ENCODE data around the gene STK11.
"Not testable (repeated sequence)": the region's sequence is repeated elsewhere in the genome, so short reads cannot be mapped to it uniquely, and the experiment has no call there.

The STK11 gene

DNA sequence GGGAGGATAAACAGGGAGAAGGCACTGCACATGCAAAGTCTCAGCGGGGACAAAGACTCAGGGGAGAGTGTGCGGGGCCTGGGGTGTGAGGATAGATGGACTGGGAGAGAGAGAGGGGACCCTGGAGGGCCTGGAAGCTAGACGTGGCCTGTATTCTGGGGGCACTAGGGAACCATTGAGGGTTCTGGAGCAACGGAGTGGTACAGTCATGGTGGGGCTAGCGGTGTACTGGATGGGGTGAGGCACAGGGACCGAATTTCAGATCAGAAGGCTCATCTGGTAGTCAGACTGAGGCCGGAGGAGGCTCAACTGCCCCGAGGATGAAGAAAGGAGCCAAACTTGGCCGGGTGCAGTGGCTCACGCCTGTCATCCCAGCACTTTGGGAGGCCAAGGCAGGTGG, 23.5 kb upstream of the STK11 start:
- Histone ChIP-seq H3K9ac (ENCODE audit: low read depth in 1 of 2, low read length in 2 of 2) (peak overlapping the region in 1 of 2 donors; percentile 30), H3K4me3 (ENCODE audit: low read length in 2 of 2) (no peak overlapping the region), H3K27ac (ENCODE audit: low read depth in 2 of 2, low read length in 2 of 2) (peak overlapping the region; percentile 32 to 43), H3K9me3 (ENCODE audit: control insufficient read depth in 2 of 2, low read length in 2 of 2) (no peaks in the 10 kb centered on the region), H3K27me3 (ENCODE audit: control insufficient read depth in 2 of 2, insufficient read depth in 2 of 2, low read length in 2 of 2) (no peaks in the 10 kb centered on the region), H3K36me3 (ENCODE audit: control insufficient read depth in 2 of 2, insufficient read depth in 2 of 2, low read length in 2 of 2) (no peaks in the 10 kb centered on the region), H3K4me1 (ENCODE audit: control insufficient read depth in 2 of 2, insufficient read depth in 2 of 2, low read length in 2 of 2) (peaks cover 17 to 31% of the 10 kb centered on the region in 2 donors)

DNA sequence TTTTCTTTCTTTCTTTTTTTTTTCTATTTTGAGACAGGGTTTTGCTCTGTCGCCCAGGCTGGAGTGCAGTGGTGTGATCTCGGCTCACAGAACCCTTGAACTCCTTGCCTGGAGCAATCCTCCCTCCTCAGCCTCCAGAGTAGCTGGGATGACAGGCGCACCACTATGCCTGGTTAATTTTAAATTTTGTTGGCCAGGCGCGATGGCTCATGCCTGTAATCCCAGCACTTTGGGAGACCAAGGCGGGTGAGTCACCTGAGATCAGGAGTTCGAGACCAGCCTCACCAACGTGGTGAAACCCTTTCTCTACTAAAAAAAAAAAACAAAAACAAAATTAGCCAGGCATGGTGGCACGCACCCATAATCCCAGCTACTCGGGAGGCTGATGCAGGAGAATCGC, 22.9 kb upstream of the STK11 start:
- Histone ChIP-seq H3K4me3 (ENCODE audit: low read length in 2 of 2) (no peak overlapping the region), H3K27ac (ENCODE audit: low read depth in 2 of 2, low read length in 2 of 2) (no peak overlapping the region), H3K27me3 (ENCODE audit: control insufficient read depth in 2 of 2, insufficient read depth in 2 of 2, low read length in 2 of 2) (no peaks in the 10 kb centered on the region), H3K9me3 (ENCODE audit: control insufficient read depth in 2 of 2, low read length in 2 of 2) (no peaks in the 10 kb centered on the region), H3K36me3 (ENCODE audit: control insufficient read depth in 2 of 2, insufficient read depth in 2 of 2, low read length in 2 of 2) (no peaks in the 10 kb centered on the region), H3K4me1 (ENCODE audit: control insufficient read depth in 2 of 2, insufficient read depth in 2 of 2, low read length in 2 of 2) (peaks cover 17 to 30% of the 10 kb centered on the region in 2 donors), H3K9ac (ENCODE audit: low read depth in 1 of 2, low read length in 2 of 2) (no peak overlapping the region)

DNA sequence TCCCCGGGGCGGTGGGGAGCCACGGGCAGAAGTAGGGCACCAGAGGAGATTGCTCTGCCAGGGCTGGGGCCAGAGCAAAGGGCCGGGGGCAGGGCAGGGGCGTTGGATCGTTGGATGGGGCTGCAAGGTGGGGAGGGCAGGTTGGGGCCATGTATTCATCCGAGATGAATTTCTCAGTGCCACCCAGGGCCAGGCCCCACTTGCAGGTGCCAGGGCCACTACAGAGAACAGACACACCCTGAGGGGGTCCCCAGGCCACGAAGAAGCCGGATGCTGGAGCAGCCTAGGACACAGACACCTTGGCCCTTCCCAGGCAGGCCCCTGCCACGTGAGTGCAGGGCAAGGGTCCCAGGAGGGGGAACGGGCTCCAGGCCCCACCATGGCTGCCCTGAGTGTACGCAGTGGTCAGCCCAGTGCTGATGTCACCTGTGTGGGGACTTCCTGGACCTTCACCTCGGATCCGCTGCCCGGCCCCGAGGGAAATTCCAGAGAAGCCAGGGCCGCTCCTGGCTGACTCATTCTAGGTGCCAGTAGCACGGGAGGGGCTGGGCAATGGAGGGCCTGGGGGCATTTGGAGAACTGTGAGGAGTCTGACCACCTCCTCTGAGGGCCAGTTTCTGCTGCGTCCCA, 21.9 kb upstream of the STK11 start:
- H3K27ac ChIP-seq (ENCODE audit: low read depth in 2 of 2, low read length in 2 of 2), result peak overlapping the region; percentile 23 to 64

DNA sequence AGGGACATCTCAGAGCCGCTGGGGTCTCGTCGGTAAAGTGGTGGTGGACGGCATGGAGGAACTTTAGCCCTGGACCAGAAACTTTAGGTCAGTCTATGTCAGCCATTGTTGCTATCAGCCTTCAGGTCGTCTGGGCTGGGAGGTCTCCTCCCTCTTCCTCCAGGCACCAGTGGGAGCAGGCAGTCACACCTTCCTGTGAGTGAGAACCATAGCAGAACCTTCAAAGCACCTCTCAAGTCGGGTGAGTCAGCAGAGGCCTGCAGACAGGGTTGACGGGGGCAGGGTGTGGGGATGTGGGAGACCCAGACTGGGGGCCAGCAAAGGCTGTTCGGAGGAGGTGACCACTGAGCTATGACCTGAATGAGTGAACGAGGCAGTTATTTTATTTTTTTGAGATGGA, 16.2 kb upstream of the STK11 start:
- H3K4me3 ChIP-seq (ENCODE audit: low read length in 2 of 2), result no peak overlapping the region
- H3K9me3 ChIP-seq (ENCODE audit: control insufficient read depth in 2 of 2, low read length in 2 of 2), result no peaks in the 10 kb centered on the region
- H3K9ac ChIP-seq (ENCODE audit: low read depth in 1 of 2, low read length in 2 of 2), result no peak overlapping the region
- no peaks in the 10 kb centered on the region for H3K27me3 ChIP-seq (ENCODE audit: control insufficient read depth in 2 of 2, insufficient read depth in 2 of 2, low read length in 2 of 2)
- peaks cover 0 to 2% of the 10 kb centered on the region in 2 donors for H3K4me1 ChIP-seq (ENCODE audit: control insufficient read depth in 2 of 2, insufficient read depth in 2 of 2, low read length in 2 of 2)
- H3K27ac ChIP-seq (ENCODE audit: low read depth in 2 of 2, low read length in 2 of 2), result no peak overlapping the region
- H3K36me3 ChIP-seq (ENCODE audit: control insufficient read depth in 2 of 2, insufficient read depth in 2 of 2, low read length in 2 of 2), result no peaks in the 10 kb centered on the region

More for the DNA sequence above, 21.9 kb upstream of the STK11 start:
- Histone ChIP-seq H3K36me3 (ENCODE audit: control insufficient read depth in 2 of 2, insufficient read depth in 2 of 2, low read length in 2 of 2) (no peaks in the 10 kb centered on the region), H3K4me3 (ENCODE audit: low read length in 2 of 2) (no peak overlapping the region), H3K27me3 (ENCODE audit: control insufficient read depth in 2 of 2, insufficient read depth in 2 of 2, low read length in 2 of 2) (no peaks in the 10 kb centered on the region), H3K9me3 (ENCODE audit: control insufficient read depth in 2 of 2, low read length in 2 of 2) (no peaks in the 10 kb centered on the region), H3K9ac (ENCODE audit: low read depth in 1 of 2, low read length in 2 of 2) (peak overlapping the region in 1 of 2 donors; percentile 39), H3K4me1 (ENCODE audit: control insufficient read depth in 2 of 2, insufficient read depth in 2 of 2, low read length in 2 of 2) (peaks cover 17 to 28% of the 10 kb centered on the region in 2 donors)

DNA sequence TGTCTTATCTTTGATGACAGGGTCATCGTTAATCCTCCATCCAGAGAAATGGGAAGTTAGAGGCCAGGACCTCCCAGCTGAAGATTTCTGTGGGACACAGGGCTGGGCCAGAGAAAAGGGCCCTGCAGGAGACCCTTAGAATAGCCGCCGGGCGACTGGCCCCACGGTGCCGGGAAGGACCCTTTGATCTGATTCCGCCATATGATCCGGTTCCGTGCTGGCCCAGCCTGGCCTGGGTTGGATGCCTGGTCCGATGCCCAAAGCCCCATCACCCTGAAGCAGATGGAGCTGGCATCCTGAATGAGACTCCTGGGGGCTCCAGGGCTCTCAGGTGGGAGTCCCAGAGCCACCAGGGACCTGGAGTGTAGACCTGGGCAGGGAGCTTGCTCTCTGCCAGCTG, 6.0 kb upstream of the STK11 start:
- no peaks in the 10 kb centered on the region for H3K27me3 ChIP-seq (ENCODE audit: control insufficient read depth in 2 of 2, insufficient read depth in 2 of 2, low read length in 2 of 2)
- H3K9ac ChIP-seq (ENCODE audit: low read depth in 1 of 2, low read length in 2 of 2), result no peak overlapping the region
- no peaks in the 10 kb centered on the region for H3K36me3 ChIP-seq (ENCODE audit: control insufficient read depth in 2 of 2, insufficient read depth in 2 of 2, low read length in 2 of 2)
- H3K4me3 ChIP-seq (ENCODE audit: low read length in 2 of 2), result no peak overlapping the region
- H3K27ac ChIP-seq (ENCODE audit: low read depth in 2 of 2, low read length in 2 of 2), result no peak overlapping the region
- H3K9me3 ChIP-seq (ENCODE audit: control insufficient read depth in 2 of 2, low read length in 2 of 2), result no peaks in the 10 kb centered on the region
- peaks cover 11 to 16% of the 10 kb centered on the region in 2 donors for H3K4me1 ChIP-seq (ENCODE audit: control insufficient read depth in 2 of 2, insufficient read depth in 2 of 2, low read length in 2 of 2)

DNA sequence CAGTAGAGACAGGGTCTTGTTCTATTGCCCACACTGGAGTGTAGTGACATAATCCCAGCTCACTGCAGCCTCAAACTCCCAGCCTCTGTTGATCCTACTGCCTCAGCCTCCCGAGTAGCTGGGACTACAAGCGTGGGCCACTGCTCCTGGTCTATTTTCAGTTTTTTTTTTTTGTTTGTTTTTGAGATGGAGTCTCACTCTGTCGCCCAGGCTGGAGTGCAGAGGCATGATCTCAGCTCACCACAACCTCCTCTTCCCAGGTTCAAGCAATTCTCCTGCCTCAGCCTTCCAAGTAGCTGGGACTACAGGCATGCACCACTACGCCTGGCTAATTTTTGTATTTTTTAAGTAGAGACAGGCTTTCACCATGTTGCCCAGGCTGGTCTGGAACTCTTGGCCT, 5.0 kb upstream of the STK11 start:
- not testable (repeated sequence) for H3K27me3 ChIP-seq (ENCODE audit: control insufficient read depth in 2 of 2, insufficient read depth in 2 of 2, low read length in 2 of 2); H3K4me3 ChIP-seq (ENCODE audit: low read length in 2 of 2); H3K9ac ChIP-seq (ENCODE audit: low read depth in 1 of 2, low read length in 2 of 2); H3K9me3 ChIP-seq (ENCODE audit: control insufficient read depth in 2 of 2, low read length in 2 of 2); H3K27ac ChIP-seq (ENCODE audit: low read depth in 2 of 2, low read length in 2 of 2); H3K36me3 ChIP-seq (ENCODE audit: control insufficient read depth in 2 of 2, insufficient read depth in 2 of 2, low read length in 2 of 2)
- H3K4me1 ChIP-seq (ENCODE audit: control insufficient read depth in 2 of 2, insufficient read depth in 2 of 2, low read length in 2 of 2), result peaks cover 15 to 22% of the 10 kb centered on the region in 2 donors

DNA sequence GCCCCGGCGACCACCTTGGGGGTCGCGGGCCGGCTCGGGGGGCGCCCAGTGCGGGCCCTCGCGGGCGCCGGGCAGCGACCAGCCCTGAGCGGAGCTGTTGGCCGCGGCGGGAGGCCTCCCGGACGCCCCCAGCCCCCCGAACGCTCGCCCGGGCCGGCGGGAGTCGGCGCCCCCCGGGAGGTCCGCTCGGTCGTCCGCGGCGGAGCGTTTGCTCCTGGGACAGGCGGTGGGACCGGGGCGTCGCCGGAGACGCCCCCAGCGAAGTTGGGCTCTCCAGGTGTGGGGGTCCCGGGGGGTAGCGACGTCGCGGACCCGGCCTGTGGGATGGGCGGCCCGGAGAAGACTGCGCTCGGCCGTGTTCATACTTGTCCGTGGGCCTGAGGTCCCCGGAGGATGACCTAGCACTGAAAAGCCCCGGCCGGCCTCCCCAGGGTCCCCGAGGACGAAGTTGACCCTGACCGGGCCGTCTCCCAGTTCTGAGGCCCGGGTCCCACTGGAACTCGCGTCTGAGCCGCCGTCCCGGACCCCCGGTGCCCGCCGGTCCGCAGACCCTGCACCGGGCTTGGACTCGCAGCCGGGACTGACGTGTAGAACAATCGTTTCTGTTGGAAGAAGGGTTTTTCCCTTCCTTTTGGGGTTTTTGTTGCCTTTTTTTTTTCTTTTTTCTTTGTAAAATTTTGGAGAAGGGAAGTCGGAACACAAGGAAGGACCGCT, 729 bp downstream of the STK11 start:
- Histone ChIP-seq H3K36me3 (ENCODE audit: control insufficient read depth in 2 of 2, insufficient read depth in 2 of 2, low read length in 2 of 2) (no peaks in the 10 kb centered on the region), H3K27me3 (ENCODE audit: control insufficient read depth in 2 of 2, insufficient read depth in 2 of 2, low read length in 2 of 2) (no peaks in the 10 kb centered on the region), H3K9ac (ENCODE audit: low read depth in 1 of 2, low read length in 2 of 2) (peak overlapping the region; percentile 79 to 86), H3K4me3 (ENCODE audit: low read length in 2 of 2) (peak overlapping the region; percentile 68 to 89), H3K27ac (ENCODE audit: low read depth in 2 of 2, low read length in 2 of 2) (peak overlapping the region; percentile 77 to 88), H3K9me3 (ENCODE audit: control insufficient read depth in 2 of 2, low read length in 2 of 2) (no peaks in the 10 kb centered on the region), H3K4me1 (ENCODE audit: control insufficient read depth in 2 of 2, insufficient read depth in 2 of 2, low read length in 2 of 2) (peaks cover 39 to 49% of the 10 kb centered on the region in 2 donors)

DNA sequence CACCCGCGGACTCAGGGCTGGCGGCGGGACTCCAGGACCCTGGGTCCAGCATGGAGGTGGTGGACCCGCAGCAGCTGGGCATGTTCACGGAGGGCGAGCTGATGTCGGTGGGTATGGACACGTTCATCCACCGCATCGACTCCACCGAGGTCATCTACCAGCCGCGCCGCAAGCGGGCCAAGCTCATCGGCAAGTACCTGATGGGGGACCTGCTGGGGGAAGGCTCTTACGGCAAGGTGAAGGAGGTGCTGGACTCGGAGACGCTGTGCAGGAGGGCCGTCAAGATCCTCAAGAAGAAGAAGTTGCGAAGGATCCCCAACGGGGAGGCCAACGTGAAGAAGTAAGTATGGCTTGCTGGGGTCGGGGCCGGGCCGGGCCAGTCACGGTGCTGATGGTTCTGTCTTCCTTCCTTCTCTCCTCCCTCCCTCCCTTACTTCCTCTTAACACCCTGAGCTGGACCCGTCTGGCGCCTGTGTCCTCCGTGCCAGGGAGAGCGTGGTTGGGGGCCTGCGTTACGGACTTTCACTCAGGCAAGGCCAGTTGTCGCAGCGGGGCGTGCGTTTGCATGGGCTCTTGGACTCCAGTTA, 1.4 kb downstream of the STK11 start:
- H3K4me3 ChIP-seq (ENCODE audit: low read length in 2 of 2), result peak overlapping the region; percentile 68 to 89
- peak overlapping the region; percentile 77 to 88 for H3K27ac ChIP-seq (ENCODE audit: low read depth in 2 of 2, low read length in 2 of 2)
- no peaks in the 10 kb centered on the region for H3K9me3 ChIP-seq (ENCODE audit: control insufficient read depth in 2 of 2, low read length in 2 of 2)
- H3K27me3 ChIP-seq (ENCODE audit: control insufficient read depth in 2 of 2, insufficient read depth in 2 of 2, low read length in 2 of 2), result no peaks in the 10 kb centered on the region
- H3K36me3 ChIP-seq (ENCODE audit: control insufficient read depth in 2 of 2, insufficient read depth in 2 of 2, low read length in 2 of 2), result no peaks in the 10 kb centered on the region
- peaks cover 39 to 49% of the 10 kb centered on the region in 2 donors for H3K4me1 ChIP-seq (ENCODE audit: control insufficient read depth in 2 of 2, insufficient read depth in 2 of 2, low read length in 2 of 2)
- H3K9ac ChIP-seq (ENCODE audit: low read depth in 1 of 2, low read length in 2 of 2), result peak overlapping the region; percentile 79 to 86

DNA sequence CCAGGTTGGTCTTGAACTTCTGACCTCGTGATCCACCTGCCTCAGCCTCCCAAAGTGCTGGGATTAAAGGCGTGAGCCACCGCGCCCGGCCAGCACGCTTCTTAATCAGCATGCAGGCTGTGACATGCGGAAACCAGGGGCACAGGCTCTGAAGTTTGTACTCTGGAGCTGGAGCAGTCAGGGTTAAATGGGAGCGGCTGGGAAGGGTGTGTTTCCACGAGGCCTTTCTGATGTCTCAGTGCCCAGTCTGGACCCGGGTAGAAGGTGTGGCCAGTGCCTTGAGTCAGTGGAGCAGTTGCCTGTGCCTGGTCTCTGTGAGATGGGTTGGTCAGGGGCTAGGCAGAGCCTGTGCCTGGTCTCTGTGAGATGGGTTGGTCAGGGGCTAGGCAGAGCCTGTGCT, 3.3 kb downstream of the STK11 start:
- peaks cover 37 to 46% of the 10 kb centered on the region in 2 donors for H3K4me1 ChIP-seq (ENCODE audit: control insufficient read depth in 2 of 2, insufficient read depth in 2 of 2, low read length in 2 of 2)
- not testable (repeated sequence) for H3K27me3 ChIP-seq (ENCODE audit: control insufficient read depth in 2 of 2, insufficient read depth in 2 of 2, low read length in 2 of 2); H3K9ac ChIP-seq (ENCODE audit: low read depth in 1 of 2, low read length in 2 of 2); H3K36me3 ChIP-seq (ENCODE audit: control insufficient read depth in 2 of 2, insufficient read depth in 2 of 2, low read length in 2 of 2); H3K9me3 ChIP-seq (ENCODE audit: control insufficient read depth in 2 of 2, low read length in 2 of 2)
- peak overlapping the region; percentile 52 to 77 for H3K27ac ChIP-seq (ENCODE audit: low read depth in 2 of 2, low read length in 2 of 2)
- H3K4me3 ChIP-seq (ENCODE audit: low read length in 2 of 2), result peak overlapping the region in 1 of 2 donors; percentile 44

DNA sequence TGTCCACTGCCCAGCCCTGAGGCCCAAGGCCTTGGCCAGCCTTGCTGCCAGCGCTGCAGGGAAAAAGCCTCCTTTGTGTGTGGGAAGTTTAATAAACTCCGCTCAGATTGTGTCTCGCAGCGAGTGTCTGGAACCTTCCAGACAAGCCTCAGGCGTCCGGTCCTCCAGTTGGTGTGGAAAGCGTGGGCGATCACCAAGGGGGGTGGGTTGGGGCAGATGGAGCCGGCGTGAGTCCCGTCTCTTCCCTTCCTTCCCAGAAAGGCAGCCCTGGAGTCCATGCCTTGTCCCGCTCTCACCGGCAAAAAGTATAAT, 4.6 kb downstream of the STK11 start:
- Histone ChIP-seq H3K9ac (ENCODE audit: low read depth in 1 of 2, low read length in 2 of 2) (no peak overlapping the region), H3K9me3 (ENCODE audit: control insufficient read depth in 2 of 2, low read length in 2 of 2) (no peaks in the 10 kb centered on the region), H3K36me3 (ENCODE audit: control insufficient read depth in 2 of 2, insufficient read depth in 2 of 2, low read length in 2 of 2) (no peaks in the 10 kb centered on the region), H3K4me1 (ENCODE audit: control insufficient read depth in 2 of 2, insufficient read depth in 2 of 2, low read length in 2 of 2) (peaks cover 42 to 47% of the 10 kb centered on the region in 2 donors), H3K4me3 (ENCODE audit: low read length in 2 of 2) (no peak overlapping the region), H3K27me3 (ENCODE audit: control insufficient read depth in 2 of 2, insufficient read depth in 2 of 2, low read length in 2 of 2) (no peaks in the 10 kb centered on the region), H3K27ac (ENCODE audit: low read depth in 2 of 2, low read length in 2 of 2) (peak overlapping the region in 1 of 2 donors; percentile 3)

Data from mucosa of rectum (tissue), 2 donors.